K562 (cell line): ENCODE results near the gene LRPAP1. TPM values are rescaled to one million over a fixed set of nuclear protein-coding genes. Genes with fewer than 3 reads are reported as not detected.
"Not testable (repeated sequence)": the region's sequence is repeated elsewhere in the genome, so short reads cannot be mapped to it uniquely, and the experiment has no call there.

Source experiments
- ATAC-seq: fragments of 200-7000 bp; cut with Tn5 transposase; 3 replicates; pipeline ENCODE4 v1.9.1; 2020; ENCODE audit warnings: moderate library complexity
- BruUV-seq: library from RNA; stranded (reverse); fragments of 400-500 nt; replicated peaks from 2 replicates; lab custom pipeline; 2021; lab: Mats Ljungman, UMichigan
- CTCF ChIA-PET: fragments of 300-600 bp; formaldehyde crosslinking; extraction: SDS; loops from one replicate; lab custom pipeline; 2021; ENCODE audit warnings: low intra/inter-chr PET ratio; lab: Yijun Ruan, JAX
- POLR2A ChIA-PET: fragments of 300-600, 350-650 bp; sonication (Branson Sonifier 250); formaldehyde crosslinking; extraction: SDS; loops from one replicate; lab custom pipeline; 2021; ENCODE audit warnings: antibody characterized with exemption, inconsistent platforms; lab: Yijun Ruan, JAX
- DNase-seq, 4 experiments: peaks; one replicate each; pipeline versions ENCODE4 v3.0.0 to v3.0.0-alpha.2; 2011 to 2018; ENCODE audit warnings: low spot score in 3 of 4, mixed read lengths in 3 of 4; ENCODE audit errors: extremely low read depth in 1 of 4
- FAIRE-seq: peaks from 2 replicates; lab custom pipeline; 2011; peaks lifted over from hg19 to GRCh38; lab: Jason Lieb, UNC
- H2AFZ ChIP-seq: 2 replicates; pipeline ENCODE4 v1.6.0; 2011; ENCODE audit warnings: low read depth, low read length, control low read depth, inconsistent platforms
- H3K27ac ChIP-seq: fragments of 200-600 bp; 3 replicates; pipeline ENCODE4 v1.8.0; 2011; ENCODE audit warnings: low read depth, mild to moderate bottlenecking, control low read depth, inconsistent platforms, low read length, moderate library complexity, mixed read lengths; ENCODE audit errors: extremely low read depth
- H3K27me3 ChIP-seq, 2 experiments: fragments of 300-600 bp in 1 of 2; 2 replicates in 1 of 2; 3 replicates in 1 of 2; pipeline versions ENCODE4 v1.6.0 to v1.8.0; 2011; ENCODE audit warnings: inconsistent platforms in 2 of 2, low read length in 2 of 2, mild to moderate bottlenecking in 1 of 2, mixed read lengths in 1 of 2, moderate library complexity in 1 of 2; ENCODE audit not compliant: control insufficient read depth in 2 of 2, insufficient read depth in 2 of 2
- H3K36me3 ChIP-seq: fragments of 300-600 bp; 3 replicates; pipeline ENCODE4 v1.8.0; 2011; ENCODE audit warnings: mild to moderate bottlenecking, low read length, inconsistent platforms; ENCODE audit not compliant: control insufficient read depth, insufficient read depth
- H3K4me1 ChIP-seq, 2 experiments: fragments of 200-600 bp in 1 of 2; replicated peaks in 1 of 2; 2 replicates in 1 of 2; 3 replicates in 1 of 2; pipeline versions ENCODE4 v1.5.1 to v1.8.0; 2011; ENCODE audit warnings: inconsistent platforms in 2 of 2, low read length in 2 of 2, mild to moderate bottlenecking in 1 of 2, mixed read lengths in 1 of 2, moderate library complexity in 1 of 2; ENCODE audit not compliant: control insufficient read depth in 2 of 2, insufficient read depth in 2 of 2
- H3K4me2 ChIP-seq: 2 replicates; pipeline ENCODE4 v1.6.1; 2011; ENCODE audit warnings: low read length, control low read depth, inconsistent platforms, mixed read lengths; ENCODE audit not compliant: insufficient read depth
- H3K4me3 ChIP-seq: fragments of 200-600 bp; sonication (generic), shearing (Covaris generic); 2 replicates; pipeline ENCODE4 v1.5.1; 2016; ENCODE audit warnings: control low read depth, inconsistent platforms
- H3K79me2 ChIP-seq: fragments of 200-600 bp; 3 replicates; pipeline ENCODE4 v1.8.0; 2011; ENCODE audit warnings: low read length, inconsistent platforms; ENCODE audit not compliant: control insufficient read depth, insufficient read depth
- H3K9ac ChIP-seq, 2 experiments: 2 replicates each; pipeline versions ENCODE4 v1.6.0 to v1.6.1; 2011; ENCODE audit warnings: low read depth in 2 of 2, low read length in 2 of 2, control low read depth in 1 of 2, inconsistent platforms in 1 of 2, mild to moderate bottlenecking in 1 of 2, mixed read lengths in 1 of 2; ENCODE audit not compliant: insufficient read depth in 1 of 2
- H3K9me1 ChIP-seq: one replicate; pipeline ENCODE4 v1.6.0; 2011; ENCODE audit warnings: inconsistent platforms, mild to moderate bottlenecking, low read length, moderate library complexity; ENCODE audit not compliant: control insufficient read depth, insufficient read depth
- H3K9me3 ChIP-seq: replicated peaks from 2 replicates; pipeline ENCODE4 v1.5.1; 2011; ENCODE audit warnings: low read depth, low read length, inconsistent platforms; ENCODE audit not compliant: control insufficient read depth, insufficient read depth
- H4K20me1 ChIP-seq: replicated peaks from 2 replicates; pipeline ENCODE4 v1.6.1; 2011; ENCODE audit warnings: low read length, inconsistent platforms, mixed read lengths; ENCODE audit not compliant: control insufficient read depth, insufficient read depth
- WGBS: fragments of 100-300 bp; shearing (Covaris generic); methylation state at CpG from one replicate; pipeline ENCODE4 v1.1.6; 2016; ENCODE audit warnings: low coverage, mixed read lengths; ENCODE audit not compliant: insufficient coverage; ENCODE audit errors: missing lambda C conversion rate; 5-methylcytosine and 5-hydroxymethylcytosine counted together
- in situ Hi-C: fragments of 300-500 bp; cut with MboI; formaldehyde crosslinking; loops from 4 replicates; pipeline ENCODE4 v1.15.0; 2018; ENCODE audit warnings: inconsistent platforms, mixed read lengths
- intact Hi-C: fragments of 100-400 bp; cut with micrococcal nuclease; formaldehyde crosslinking; loops from 2 replicates; pipeline ENCODE4 v1.14.2; 2022
- polyA plus RNA-seq, 8 experiments: library from polyadenylated mRNA; depleted of rRNA in 4 of 8; stranded (reverse) in 5 of 8; unstranded in 3 of 8; fragments of >200 nt; fragmentation: Nextera tagmentation in 2 of 8; fragmentation: Illumina TruSeq in 1 of 8; extraction: Ambion mirVana in 2 of 8; extraction: Trizol in 1 of 8; gene quantifications; 2 replicates each; pipeline versions ENCODE4 v1.2.1 to v1.2.3, GENCODE V29; 2011 to 2014; ENCODE audit warnings: inconsistent platforms in 1 of 8, missing spikeins in 1 of 8
- total RNA-seq, 7 experiments: library from RNA; depleted of rRNA in 6 of 7; stranded (reverse); fragments of >200 nt in 6 of 7; fragmentation: Illumina TruSeq in 2 of 7; extraction: Trizol in 2 of 7; gene quantifications; 2 replicates each; pipeline versions ENCODE4 v1.2.1 to v1.2.3, GENCODE V29; 2011 to 2021; ENCODE audit warnings: low replicate concordance in 1 of 7

LRPAP1 gene
- total and polyA plus RNA-seq, 9 of the 15 experiments (the other 6 are each of a cell fraction or from before 2014, with no cell fraction given) = 1.1 to 75.5 (median 41.8) TPM

DNA sequence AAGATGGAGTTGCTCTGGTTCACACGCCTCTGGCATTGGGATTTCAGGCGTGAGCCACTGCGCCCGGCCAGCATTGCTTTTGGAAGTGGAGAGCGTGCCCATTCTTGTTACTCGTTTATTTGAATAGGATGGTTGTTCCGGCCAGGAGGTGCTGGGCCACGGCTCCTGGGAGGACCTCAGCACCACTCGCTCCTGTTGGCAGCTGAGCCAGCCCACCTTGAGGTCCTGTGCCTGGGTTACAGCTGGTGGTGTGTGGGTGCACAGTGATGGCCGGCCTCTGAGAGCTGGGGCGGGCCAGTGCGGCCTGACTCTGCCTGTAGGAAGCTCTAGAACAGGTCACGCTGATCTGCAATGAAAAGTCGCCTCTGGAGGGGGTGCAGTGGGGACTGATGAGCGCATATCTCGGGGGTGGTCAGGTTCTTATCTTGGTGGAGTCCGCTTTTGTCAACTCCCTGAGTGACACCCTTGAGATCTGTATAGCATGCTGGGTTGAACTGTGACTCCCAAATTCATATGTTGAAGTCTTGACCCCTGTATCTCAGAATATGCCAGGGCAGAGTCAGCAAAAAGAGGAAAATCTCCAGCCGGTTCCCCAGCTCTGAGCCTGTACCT lies 23.3 kb upstream of the LRPAP1 start:
- H3K9me3 ChIP-seq, ATAC-seq, H2AFZ ChIP-seq, BruUV-seq, H3K9ac ChIP-seq, POLR2A ChIA-PET, CTCF ChIA-PET, H3K4me1 ChIP-seq, H4K20me1 ChIP-seq, H3K9me1 ChIP-seq, intact Hi-C loops, H3K36me3 ChIP-seq, DNase-seq, H3K27ac ChIP-seq, H3K79me2 ChIP-seq, H3K4me2 ChIP-seq, in situ Hi-C loops, FAIRE-seq, H3K27me3 ChIP-seq, H3K4me3 ChIP-seq: not testable (repeated sequence)
- 11% methylated on average over 18 of the region's 18 CpGs for WGBS

DNA sequence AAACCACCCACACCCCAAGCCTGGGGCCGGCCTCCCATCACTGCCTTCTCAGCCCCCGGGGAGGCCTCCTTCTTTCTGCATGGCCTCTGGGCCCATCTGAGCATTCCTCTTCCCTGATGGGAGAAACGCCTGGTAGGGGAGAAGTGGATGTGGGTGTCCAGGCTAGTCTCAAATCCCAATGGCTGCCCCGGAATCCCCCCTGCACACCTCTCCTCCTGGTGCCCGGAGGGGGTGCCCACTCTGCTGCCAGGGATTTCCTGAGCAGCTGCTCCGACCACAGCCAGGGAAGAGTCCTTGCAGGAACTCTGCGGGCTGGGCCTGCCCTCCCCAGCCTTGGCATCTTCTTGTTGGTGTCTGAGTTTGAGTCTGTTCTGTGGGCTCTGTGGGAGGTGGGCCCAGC lies 19.1 kb upstream of the LRPAP1 start:
- H3K36me3 ChIP-seq, H3K79me2 ChIP-seq, intact Hi-C loops, H3K4me2 ChIP-seq, H3K9me3 ChIP-seq, H3K4me3 ChIP-seq, H3K9ac ChIP-seq, H4K20me1 ChIP-seq, H3K27me3 ChIP-seq, H3K4me1 ChIP-seq, POLR2A ChIA-PET, FAIRE-seq, H3K9me1 ChIP-seq, BruUV-seq, ATAC-seq, in situ Hi-C loops, DNase-seq, H3K27ac ChIP-seq, H2AFZ ChIP-seq, CTCF ChIA-PET: not testable (repeated sequence)
- 0% methylated on average over 2 of the region's 7 CpGs for WGBS

DNA sequence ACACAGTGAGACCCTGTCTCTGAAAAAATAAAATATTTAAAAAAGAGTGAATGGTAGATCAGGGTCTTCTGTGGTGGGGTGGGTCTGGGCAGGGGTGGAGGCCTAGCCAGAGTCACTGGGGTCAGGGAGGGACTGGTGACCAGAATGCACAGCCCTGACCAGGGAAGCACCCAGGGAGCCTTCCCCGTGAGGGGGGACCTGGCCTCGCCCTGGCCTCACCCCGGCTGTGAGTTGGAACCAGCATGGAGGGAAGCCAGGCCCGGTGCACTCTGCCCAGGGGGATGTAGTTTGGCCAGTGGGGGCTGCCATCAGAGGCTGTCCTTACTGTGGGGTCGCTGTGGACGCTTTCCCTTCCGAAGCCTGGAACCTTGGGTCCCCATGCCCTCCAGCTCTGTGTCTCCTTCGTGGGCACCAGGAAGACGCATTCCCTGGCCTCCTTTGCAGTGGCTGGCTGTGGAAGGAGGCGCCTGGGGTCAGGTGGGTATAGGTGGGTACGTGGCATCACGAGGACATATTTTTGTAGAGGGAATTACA lies 18.6 kb upstream of the LRPAP1 start:
- FAIRE-seq, H3K4me1 ChIP-seq, H3K9me3 ChIP-seq, H4K20me1 ChIP-seq, CTCF ChIA-PET, H3K4me2 ChIP-seq, H3K27me3 ChIP-seq, POLR2A ChIA-PET, H3K4me3 ChIP-seq, H2AFZ ChIP-seq, DNase-seq, H3K9me1 ChIP-seq, H3K27ac ChIP-seq, intact Hi-C loops, H3K9ac ChIP-seq, BruUV-seq, H3K36me3 ChIP-seq, H3K79me2 ChIP-seq, ATAC-seq, in situ Hi-C loops: not testable (repeated sequence)
- 21% methylated on average over 10 of the region's 12 CpGs for WGBS
